H9 (cell line): ENCODE results near the gene SLC19A1. TPM values are rescaled to one million over a fixed set of nuclear protein-coding genes. Genes with fewer than 3 reads are reported as not detected.

Source experiments
- DNase-seq: peaks from one replicate; pipeline ENCODE4 v3.0.0-alpha.2; 2017
- H2AFZ ChIP-seq: one replicate; pipeline ENCODE4 v1.6.1; 2013; ENCODE audit warnings: mild to moderate bottlenecking, low read length, control low read depth, moderate library complexity
- H2AK5ac ChIP-seq: 2 replicates; pipeline ENCODE4 v1.6.1; 2013; ENCODE audit warnings: low read length, control low read depth, mixed read lengths; ENCODE audit not compliant: insufficient read length
- H2BK120ac ChIP-seq: one replicate; pipeline ENCODE4 v1.6.1; 2013; ENCODE audit warnings: low read depth, mild to moderate bottlenecking, low read length, control low read depth, inconsistent platforms; ENCODE audit not compliant: poor library complexity, severe bottlenecking
- H2BK12ac ChIP-seq: 2 replicates; pipeline ENCODE4 v1.6.1; 2013; ENCODE audit warnings: low read length, control low read depth, mixed read lengths, low read depth; ENCODE audit not compliant: insufficient read length
- H2BK15ac ChIP-seq: 2 replicates; pipeline ENCODE4 v1.6.1; 2013; ENCODE audit warnings: low read depth, low read length, control low read depth
- H2BK20ac ChIP-seq: one replicate; pipeline ENCODE4 v1.6.1; 2013; ENCODE audit warnings: low read depth, mild to moderate bottlenecking, low read length, control low read depth, inconsistent platforms; ENCODE audit not compliant: poor library complexity, severe bottlenecking
- H2BK5ac ChIP-seq: 2 replicates; pipeline ENCODE4 v1.6.1; 2013; ENCODE audit warnings: low read length, control low read depth, mixed read lengths; ENCODE audit not compliant: insufficient read length
- H3K14ac ChIP-seq: 2 replicates; pipeline ENCODE4 v1.6.1; 2013; ENCODE audit warnings: low read length, control low read depth; ENCODE audit not compliant: insufficient read depth
- H3K18ac ChIP-seq: 2 replicates; pipeline ENCODE4 v1.6.1; 2013; ENCODE audit warnings: low read depth, mild to moderate bottlenecking, mixed read lengths, low read length, control low read depth; ENCODE audit not compliant: insufficient read length
- H3K23ac ChIP-seq: 2 replicates; pipeline ENCODE4 v1.6.1; 2013; ENCODE audit warnings: low read length, control low read depth, mixed read lengths, low read depth; ENCODE audit not compliant: insufficient read length
- H3K23me2 ChIP-seq: 2 replicates; pipeline ENCODE4 v1.6.1; 2013; ENCODE audit warnings: low read depth, mild to moderate bottlenecking, mixed read lengths, low read length, control low read depth; ENCODE audit not compliant: insufficient read length, poor library complexity, severe bottlenecking
- H3K27ac ChIP-seq: 2 replicates; pipeline ENCODE4 v1.5.1; 2013; ENCODE audit warnings: low read length, control low read depth, mixed read lengths, low read depth; ENCODE audit not compliant: insufficient read length
- H3K27me3 ChIP-seq: 2 replicates; pipeline ENCODE4 v1.6.1; 2013; ENCODE audit warnings: low read length, control low read depth, inconsistent platforms; ENCODE audit not compliant: insufficient read depth
- H3K4ac ChIP-seq: 2 replicates; pipeline ENCODE4 v1.6.1; 2013; ENCODE audit warnings: low read depth, mild to moderate bottlenecking, control low read depth, inconsistent platforms, low read length, moderate library complexity
- H3K4me1 ChIP-seq: 2 replicates; pipeline ENCODE4 v1.6.1; 2013; ENCODE audit warnings: low read length, control low read depth, inconsistent platforms; ENCODE audit not compliant: insufficient read depth
- H3K4me2 ChIP-seq: 2 replicates; pipeline ENCODE4 v1.6.1; 2013; ENCODE audit warnings: low read length, control low read depth, mixed read lengths; ENCODE audit not compliant: insufficient read length, insufficient read depth
- H3K56ac ChIP-seq: 2 replicates; pipeline ENCODE4 v1.6.1; 2013; ENCODE audit warnings: low read depth, mild to moderate bottlenecking, mixed read lengths, low read length, control low read depth; ENCODE audit not compliant: insufficient read length
- H3K79me1 ChIP-seq: 2 replicates; pipeline ENCODE4 v1.6.1; 2013; ENCODE audit warnings: low read depth, mild to moderate bottlenecking, moderate library complexity, low read length, control low read depth, inconsistent platforms; ENCODE audit not compliant: insufficient read depth, poor library complexity, severe bottlenecking
- H3K79me2 ChIP-seq: 2 replicates; pipeline ENCODE4 v1.6.1; 2013; ENCODE audit warnings: low read length, control low read depth, inconsistent platforms; ENCODE audit not compliant: insufficient read depth
- H3K9ac ChIP-seq: 2 replicates; pipeline ENCODE4 v1.6.1; 2013; ENCODE audit warnings: low read length, control low read depth, mixed read lengths; ENCODE audit not compliant: insufficient read length; ENCODE audit errors: extremely low read depth
- H3K9me3 ChIP-seq: one replicate; pipeline ENCODE4 v1.6.1; 2013; ENCODE audit warnings: low read depth, low read length, inconsistent platforms; ENCODE audit not compliant: control insufficient read depth
- H3T11ph ChIP-seq: one replicate; pipeline ENCODE4 v1.6.1; 2013; ENCODE audit warnings: mild to moderate bottlenecking, low read length, control low read depth, inconsistent platforms
- H4K20me1 ChIP-seq: one replicate; pipeline ENCODE4 v1.6.1; 2013; ENCODE audit not compliant: control insufficient read depth, insufficient read length, insufficient read depth
- H4K5ac ChIP-seq: 2 replicates; pipeline ENCODE4 v1.6.1; 2013; ENCODE audit warnings: low read depth, mild to moderate bottlenecking, mixed read lengths, low read length, control low read depth; ENCODE audit not compliant: insufficient read length
- H4K8ac ChIP-seq: replicated peaks from 2 replicates; pipeline ENCODE4 v1.6.1; 2013; ENCODE audit warnings: low read length, control low read depth, mixed read lengths, low read depth; ENCODE audit not compliant: insufficient read length
- H4K91ac ChIP-seq: 2 replicates; pipeline ENCODE4 v1.6.1; 2013; ENCODE audit warnings: low read depth, mild to moderate bottlenecking, moderate library complexity, mixed read lengths, low read length, control low read depth; ENCODE audit not compliant: insufficient read length
- H3K27ac Mint-ChIP-seq, 3 experiments: 2 replicates in 2 of 3; 3 replicates in 1 of 3; pipeline ENCODE4 v1.8.0; 2020 to 2021; ENCODE audit warnings: mixed read lengths in 3 of 3, mild to moderate bottlenecking in 1 of 3, moderate library complexity in 1 of 3
- H3K27me3 Mint-ChIP-seq: 2 replicates; pipeline ENCODE4 v1.8.0; 2021; ENCODE audit warnings: low read depth, mild to moderate bottlenecking, moderate library complexity, mixed read lengths
- H3K36me3 Mint-ChIP-seq, 3 experiments: 2 replicates in 2 of 3; 3 replicates in 1 of 3; pipeline ENCODE4 v1.8.0; 2020 to 2021; ENCODE audit warnings: low read depth in 3 of 3, mixed read lengths in 3 of 3; ENCODE audit not compliant: insufficient read depth in 1 of 3
- H3K4me1 Mint-ChIP-seq, 2 experiments: 2 replicates each; pipeline ENCODE4 v1.8.0; 2020; ENCODE audit warnings: mixed read lengths in 2 of 2
- H3K4me3 Mint-ChIP-seq, 2 experiments: 2 replicates in 1 of 2; 3 replicates in 1 of 2; pipeline ENCODE4 v1.8.0; 2020 to 2021; ENCODE audit warnings: mild to moderate bottlenecking in 2 of 2, mixed read lengths in 2 of 2, moderate library complexity in 1 of 2
- H3K9me3 Mint-ChIP-seq, 2 experiments: 2 replicates in 1 of 2; 3 replicates in 1 of 2; pipeline ENCODE4 v1.8.0; 2020; ENCODE audit warnings: mild to moderate bottlenecking in 2 of 2, mixed read lengths in 2 of 2, moderate library complexity in 1 of 2
- WGBS: extraction: QIAGEN DNeasy Blood & Tissue Kit; methylation state at CpG from one replicate; pipeline ENCODE4 v1.1.7; 2013; ENCODE audit warnings: missing lambda C conversion rate, low lambda C conversion rate, mixed read lengths; ENCODE audit not compliant: insufficient read length; ENCODE audit errors: extremely low coverage; 5-methylcytosine and 5-hydroxymethylcytosine counted together
- total RNA-seq: library from RNA; stranded (reverse); gene quantifications from 2 replicates; pipeline ENCODE4 v1.2.1, GENCODE V29; 2021
- TF ChIP-seq, protein P1 (sequence below): fragments of 200-600 bp; sonication (generic); conservative IDR thresholded peaks from 3 replicates; pipeline ENCODE4 v1.8.0; 2021; ENCODE audit warnings: antibody characterized with exemption, mild to moderate bottlenecking

Gene SLC19A1
- total RNA-seq, 1 experiment from 2014 or later, result 32.4 TPM

DNA sequence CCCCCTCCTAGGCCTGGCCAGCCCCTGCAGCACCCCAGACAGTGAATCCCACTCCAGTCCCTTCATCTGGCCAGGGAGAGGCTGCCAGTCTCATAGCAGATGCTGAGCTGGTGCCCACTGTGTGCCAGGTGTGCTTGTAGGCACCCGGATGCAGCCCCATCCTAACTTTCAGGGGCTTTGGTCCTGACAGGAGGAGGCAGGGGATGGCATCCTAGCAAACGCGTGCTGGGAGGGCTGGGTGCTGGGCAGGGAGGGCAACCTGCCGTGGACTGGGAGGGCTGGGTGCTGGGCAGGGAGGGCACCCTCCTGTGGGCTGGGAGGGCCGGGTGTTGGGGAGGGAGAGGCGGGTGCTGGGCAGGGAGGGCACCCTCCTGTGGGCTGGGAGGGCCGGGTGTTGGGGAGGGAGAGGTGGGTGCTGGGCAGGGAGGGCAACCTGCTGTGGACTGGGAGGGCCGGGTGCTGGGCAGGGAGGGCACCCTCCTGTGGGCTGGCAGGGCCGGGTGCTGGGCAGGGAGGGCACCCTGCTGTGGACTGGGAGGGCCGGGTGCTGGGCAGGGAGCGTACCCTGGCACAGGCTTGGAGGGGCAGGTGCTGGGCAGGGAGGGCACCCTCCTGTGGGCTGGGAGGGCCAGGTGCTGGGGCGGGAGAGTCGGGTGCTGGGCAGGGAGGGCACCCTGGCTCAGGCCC lies 35.3 kb downstream of the SLC19A1 start:
- Histone ChIP-seq H2BK20ac (no peak overlapping the region), H4K8ac (no peak overlapping the region)
- TF ChIP-seq, protein P1, sequence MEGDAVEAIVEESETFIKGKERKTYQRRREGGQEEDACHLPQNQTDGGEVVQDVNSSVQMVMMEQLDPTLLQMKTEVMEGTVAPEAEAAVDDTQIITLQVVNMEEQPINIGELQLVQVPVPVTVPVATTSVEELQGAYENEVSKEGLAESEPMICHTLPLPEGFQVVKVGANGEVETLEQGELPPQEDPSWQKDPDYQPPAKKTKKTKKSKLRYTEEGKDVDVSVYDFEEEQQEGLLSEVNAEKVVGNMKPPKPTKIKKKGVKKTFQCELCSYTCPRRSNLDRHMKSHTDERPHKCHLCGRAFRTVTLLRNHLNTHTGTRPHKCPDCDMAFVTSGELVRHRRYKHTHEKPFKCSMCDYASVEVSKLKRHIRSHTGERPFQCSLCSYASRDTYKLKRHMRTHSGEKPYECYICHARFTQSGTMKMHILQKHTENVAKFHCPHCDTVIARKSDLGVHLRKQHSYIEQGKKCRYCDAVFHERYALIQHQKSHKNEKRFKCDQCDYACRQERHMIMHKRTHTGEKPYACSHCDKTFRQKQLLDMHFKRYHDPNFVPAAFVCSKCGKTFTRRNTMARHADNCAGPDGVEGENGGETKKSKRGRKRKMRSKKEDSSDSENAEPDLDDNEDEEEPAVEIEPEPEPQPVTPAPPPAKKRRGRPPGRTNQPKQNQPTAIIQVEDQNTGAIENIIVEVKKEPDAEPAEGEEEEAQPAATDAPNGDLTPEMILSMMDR, result no peak

More for the DNA sequence above, 35.3 kb downstream of the SLC19A1 start:
- Histone ChIP-seq H2BK12ac (no peak overlapping the region), H2BK120ac (no peak overlapping the region), H3K23me2 (no peaks in the 10 kb centered on the region), H2BK15ac (no peak overlapping the region), H3K14ac (no peak overlapping the region), H3K9ac (no peak overlapping the region), H3K79me2 (no peaks in the 10 kb centered on the region), H2BK5ac (no peak overlapping the region), H4K91ac (no peak overlapping the region), H3K27ac (no peak overlapping the region), H3K4ac (no peak overlapping the region), H3K56ac (no peak overlapping the region), H3K79me1 (no peaks in the 10 kb centered on the region), H3K4me1 (no peaks in the 10 kb centered on the region), H2AK5ac (no peak overlapping the region), H4K5ac (no peak overlapping the region), H3K23ac (no peak overlapping the region), H3T11ph (no peak overlapping the region), H2AFZ (no peak overlapping the region), H3K9me3 (no peaks in the 10 kb centered on the region), H3K27me3 (no peaks in the 10 kb centered on the region), H3K4me2 (no peak overlapping the region), H4K20me1 (no peaks in the 10 kb centered on the region), H3K18ac (no peak overlapping the region)
- H3K4me1 Mint-ChIP-seq, result peaks cover 0 to 4% of the 10 kb centered on the region in 2 experiments; a peak in 1 of 4 replicates
- no peaks in the 10 kb centered on the region; a peak in 1 of 5 replicates for H3K9me3 Mint-ChIP-seq
- H3K36me3 Mint-ChIP-seq, result peaks cover 3 to 43% (median 32%) of the 10 kb centered on the region in 3 experiments; a peak in 6 of 7 replicates
- peaks cover 7% of the 10 kb centered on the region; the same call in 1 of the 2 replicates for H3K27me3 Mint-ChIP-seq
- DNase-seq, result no peak
- H3K27ac Mint-ChIP-seq, result no peak overlapping the region
- no peak overlapping the region for H3K4me3 Mint-ChIP-seq
- no CpG with 5 or more reads among the region's 13 CpGs for WGBS
